ENCODE data around the gene CACNB2. TPM values are rescaled to one million over a fixed set of nuclear protein-coding genes. Genes with fewer than 3 reads are reported as not detected.

CACNB2 gene
- total RNA-seq, 2 donors from 2014 or later, result 4.5 to 56.7 TPM

GRCh38 chr10:18185621-18186020 lies 45.4 kb downstream of the CACNB2 start:
- H3K4me1 ChIP-seq (ENCODE audit: control insufficient read depth in 1 of 2, low read depth in 2 of 2), result peaks cover 0 to 29% of the 10 kb centered on the region in 2 donors
- H3K9me3 ChIP-seq, result no peaks in the 10 kb centered on the region
- no peak for ATAC-seq (ENCODE audit: insufficient number of reproducible peaks, low FRiP score, low read depth)
- TF ChIP-seq CTCF (IDR thresholded peaks at IDR 0.05), result no peak
- no peak overlapping the region for H3K27ac ChIP-seq
- H3K27me3 ChIP-seq (replicated peaks; ENCODE audit: insufficient read depth), result no peaks in the 10 kb centered on the region
- no peaks in the 10 kb centered on the region for H3K36me3 ChIP-seq
- H3K4me3 ChIP-seq, result no peak overlapping the region
- no peak for DNase-seq (ENCODE audit: low spot score)

- no peaks in the 10 kb centered on the region for H3K36me3 ChIP-seq
- H3K27me3 ChIP-seq (replicated peaks; ENCODE audit: insufficient read depth), result no peaks in the 10 kb centered on the region
- DNase-seq (ENCODE audit: low spot score) (no peak), ATAC-seq (ENCODE audit: insufficient number of reproducible peaks, low FRiP score, low read depth) (no peak)
- no peaks in the 10 kb centered on the region for H3K9me3 ChIP-seq
- H3K4me3 ChIP-seq, result no peak overlapping the region
- no peak overlapping the region for H3K27ac ChIP-seq
- peaks cover 0 to 14% of the 10 kb centered on the region in 2 donors for H3K4me1 ChIP-seq (ENCODE audit: control insufficient read depth in 1 of 2, low read depth in 2 of 2)
- TF ChIP-seq CTCF (IDR thresholded peaks at IDR 0.05), result no peak
These were observed 50.6 kb downstream of the CACNB2 start for GRCh38 chr10:18190840-18191239.

- Histone ChIP-seq H3K27me3 (replicated peaks; ENCODE audit: insufficient read depth) (no peaks in the 10 kb centered on the region), H3K36me3 (no peaks in the 10 kb centered on the region), H3K27ac (no peak overlapping the region), H3K4me3 (no peak overlapping the region), H3K9me3 (no peaks in the 10 kb centered on the region), H3K4me1 (ENCODE audit: control insufficient read depth in 1 of 2, low read depth in 2 of 2) (peaks cover 0 to 21% of the 10 kb centered on the region in 2 donors)
- ATAC-seq (ENCODE audit: insufficient number of reproducible peaks, low FRiP score, low read depth) (no peak), DNase-seq (ENCODE audit: low spot score) (no peak)
- no peak for TF ChIP-seq CTCF (IDR thresholded peaks at IDR 0.05)
These were observed 54.4 kb downstream of the CACNB2 start for GRCh38 chr10:18194634-18195033.

- TF ChIP-seq CTCF (IDR thresholded peaks at IDR 0.05), result no peak
- H3K9me3 ChIP-seq, result no peaks in the 10 kb centered on the region
- H3K4me3 ChIP-seq, result no peak overlapping the region
- no peaks in the 10 kb centered on the region for H3K36me3 ChIP-seq
- no peaks in the 10 kb centered on the region for H3K27me3 ChIP-seq (replicated peaks; ENCODE audit: insufficient read depth)
- peaks cover 0 to 21% of the 10 kb centered on the region in 2 donors for H3K4me1 ChIP-seq (ENCODE audit: control insufficient read depth in 1 of 2, low read depth in 2 of 2)
- no peak for DNase-seq (ENCODE audit: low spot score)
- H3K27ac ChIP-seq, result no peak overlapping the region
- no peak for ATAC-seq (ENCODE audit: insufficient number of reproducible peaks, low FRiP score, low read depth)
These were observed 55.0 kb downstream of the CACNB2 start for GRCh38 chr10:18195060-18195799.

- H3K27me3 ChIP-seq (replicated peaks; ENCODE audit: insufficient read depth), result no peaks in the 10 kb centered on the region
- ATAC-seq (ENCODE audit: insufficient number of reproducible peaks, low FRiP score, low read depth), result no peak
- peaks cover 0 to 21% of the 10 kb centered on the region in 2 donors for H3K4me1 ChIP-seq (ENCODE audit: control insufficient read depth in 1 of 2, low read depth in 2 of 2)
- no peak for TF ChIP-seq CTCF (IDR thresholded peaks at IDR 0.05)
- H3K27ac ChIP-seq, result peak overlapping the region; percentile 4 to 21
- no peaks in the 10 kb centered on the region for H3K36me3 ChIP-seq
- H3K4me3 ChIP-seq, result no peak overlapping the region
- no peak for DNase-seq (ENCODE audit: low spot score)
- no peaks in the 10 kb centered on the region for H3K9me3 ChIP-seq
These were observed 56.8 kb downstream of the CACNB2 start for GRCh38 chr10:18196806-18197550.
